Suprapubic skin (tissue), 4 donors: ENCODE measurements around the gene PF4V1. TPM values are rescaled to one million over a fixed set of nuclear protein-coding genes. Genes with fewer than 3 reads are reported as not detected.

Experiments used
- DNase-seq, 2 donors: peaks; one replicate each; pipeline ENCODE4 v3.0.0-alpha.2; 2019; ENCODE audit warnings: low spot score in 2 of 2
- H3K27ac ChIP-seq: fragments of 200-600 bp; sonication (generic); one replicate; pipeline ENCODE4 v1.5.1; 2019
- H3K27me3 ChIP-seq: fragments of 200-600 bp; sonication (generic); one replicate; pipeline ENCODE4 v1.5.1; 2019
- H3K36me3 ChIP-seq: fragments of 200-600 bp; sonication (generic); one replicate; pipeline ENCODE4 v1.5.1; 2019
- H3K4me1 ChIP-seq: fragments of 200-600 bp; sonication (generic); one replicate; pipeline ENCODE4 v1.5.1; 2019
- H3K4me3 ChIP-seq: fragments of 200-600 bp; sonication (generic); one replicate; pipeline ENCODE4 v1.5.1; 2019; ENCODE audit warnings: mild to moderate bottlenecking
- H3K9me3 ChIP-seq: fragments of 200-600 bp; sonication (generic); one replicate; pipeline ENCODE4 v1.5.1; 2019
- EP300 ChIP-seq: sonication (generic); formaldehyde crosslinking; IDR thresholded peaks from one replicate; pipeline ENCODE4 v1.6.1; 2017; ENCODE audit warnings: antibody characterized with exemption
- POLR2A ChIP-seq, 2 donors: fragments of 450-650 bp; IDR thresholded peaks; one replicate each; pipeline ENCODE4 v1.6.1; 2017; ENCODE audit warnings: antibody characterized with exemption in 2 of 2, mild to moderate bottlenecking in 2 of 2, moderate library complexity in 2 of 2
- POLR2AphosphoS5 ChIP-seq, 3 donors: sonication (generic); formaldehyde crosslinking; IDR thresholded peaks; one replicate each; pipeline ENCODE4 v1.6.1; 2017; ENCODE audit warnings: antibody characterized with exemption in 3 of 3
- WGBS: methylation state at CpG from one replicate; pipeline ENCODE4 v1.1.5; 2018; 5-methylcytosine and 5-hydroxymethylcytosine counted together
- total RNA-seq, 4 donors: library from RNA; depleted of rRNA; stranded (reverse); fragments of >200 nt; gene quantifications; one replicate each; pipeline ENCODE4 v1.1.0, GENCODE V29; 2016
- TF ChIP-seq, protein P1 (sequence below), 2 donors: fragments of 200-600 bp in 1 of 2; fragments of 450-650 bp in 1 of 2; sonication (generic) in 1 of 2; IDR thresholded peaks; one replicate each; pipeline ENCODE4 v1.5.1; 2016 to 2019; ENCODE audit warnings: antibody characterized with exemption in 2 of 2, mild to moderate bottlenecking in 1 of 2, moderate library complexity in 1 of 2

Gene PF4V1
- total RNA-seq, 4 donors from 2014 or later: not detected

DNA sequence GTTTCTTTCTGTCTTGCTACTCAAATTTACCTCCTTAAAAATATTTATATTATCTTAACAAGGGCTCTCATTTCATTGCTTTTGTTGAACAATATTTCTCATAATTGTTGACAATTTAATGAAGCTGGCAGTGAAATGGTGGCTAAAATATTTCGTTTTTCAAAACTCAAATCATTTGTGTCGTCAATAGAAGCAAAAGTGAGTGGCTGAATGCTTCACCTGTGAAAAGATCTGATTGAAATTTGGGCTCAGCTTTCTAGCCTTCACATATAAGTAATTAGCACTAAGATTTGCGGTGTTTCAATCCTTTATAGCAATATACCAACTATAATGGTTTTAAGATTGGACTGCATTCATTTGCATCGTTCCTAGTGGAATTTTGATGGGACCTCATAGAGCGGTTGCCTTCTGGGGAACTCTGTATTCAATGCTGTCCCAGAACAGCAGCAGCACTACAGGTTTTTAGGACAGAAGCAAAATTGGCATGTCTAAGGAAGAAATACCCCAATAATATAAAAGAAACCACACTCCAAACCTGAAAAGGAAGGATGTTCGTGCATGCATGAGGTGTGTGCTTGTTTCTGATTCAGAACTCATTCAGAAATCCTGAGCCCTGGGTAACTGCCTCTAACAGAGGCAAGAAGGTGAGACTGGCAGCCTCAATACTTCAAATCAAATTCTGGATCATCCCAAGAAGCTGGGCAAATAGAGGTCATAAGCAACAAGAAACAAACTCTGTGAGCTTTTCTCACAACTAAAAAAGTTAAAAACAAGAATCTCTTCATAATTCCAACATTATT, 18.6 kb downstream of the PF4V1 start:
- 90% methylated on average over 6 of the region's 6 CpGs for WGBS
- Histone ChIP-seq H3K9me3 (no peaks in the 10 kb centered on the region), H3K4me1 (peaks cover 20% of the 10 kb centered on the region), H3K27me3 (peaks cover 25% of the 10 kb centered on the region), H3K36me3 (no peaks in the 10 kb centered on the region), H3K4me3 (no peak overlapping the region), H3K27ac (no peak overlapping the region)
- no peak for TF ChIP-seq EP300
- TF ChIP-seq POLR2A (IDR thresholded peaks at IDR 0.05): no peak
- TF ChIP-seq, protein P1, sequence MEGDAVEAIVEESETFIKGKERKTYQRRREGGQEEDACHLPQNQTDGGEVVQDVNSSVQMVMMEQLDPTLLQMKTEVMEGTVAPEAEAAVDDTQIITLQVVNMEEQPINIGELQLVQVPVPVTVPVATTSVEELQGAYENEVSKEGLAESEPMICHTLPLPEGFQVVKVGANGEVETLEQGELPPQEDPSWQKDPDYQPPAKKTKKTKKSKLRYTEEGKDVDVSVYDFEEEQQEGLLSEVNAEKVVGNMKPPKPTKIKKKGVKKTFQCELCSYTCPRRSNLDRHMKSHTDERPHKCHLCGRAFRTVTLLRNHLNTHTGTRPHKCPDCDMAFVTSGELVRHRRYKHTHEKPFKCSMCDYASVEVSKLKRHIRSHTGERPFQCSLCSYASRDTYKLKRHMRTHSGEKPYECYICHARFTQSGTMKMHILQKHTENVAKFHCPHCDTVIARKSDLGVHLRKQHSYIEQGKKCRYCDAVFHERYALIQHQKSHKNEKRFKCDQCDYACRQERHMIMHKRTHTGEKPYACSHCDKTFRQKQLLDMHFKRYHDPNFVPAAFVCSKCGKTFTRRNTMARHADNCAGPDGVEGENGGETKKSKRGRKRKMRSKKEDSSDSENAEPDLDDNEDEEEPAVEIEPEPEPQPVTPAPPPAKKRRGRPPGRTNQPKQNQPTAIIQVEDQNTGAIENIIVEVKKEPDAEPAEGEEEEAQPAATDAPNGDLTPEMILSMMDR (IDR thresholded peaks at IDR 0.05): no peak
- TF ChIP-seq POLR2AphosphoS5 (IDR thresholded peaks at IDR 0.05): no peak
- no peak for DNase-seq

DNA sequence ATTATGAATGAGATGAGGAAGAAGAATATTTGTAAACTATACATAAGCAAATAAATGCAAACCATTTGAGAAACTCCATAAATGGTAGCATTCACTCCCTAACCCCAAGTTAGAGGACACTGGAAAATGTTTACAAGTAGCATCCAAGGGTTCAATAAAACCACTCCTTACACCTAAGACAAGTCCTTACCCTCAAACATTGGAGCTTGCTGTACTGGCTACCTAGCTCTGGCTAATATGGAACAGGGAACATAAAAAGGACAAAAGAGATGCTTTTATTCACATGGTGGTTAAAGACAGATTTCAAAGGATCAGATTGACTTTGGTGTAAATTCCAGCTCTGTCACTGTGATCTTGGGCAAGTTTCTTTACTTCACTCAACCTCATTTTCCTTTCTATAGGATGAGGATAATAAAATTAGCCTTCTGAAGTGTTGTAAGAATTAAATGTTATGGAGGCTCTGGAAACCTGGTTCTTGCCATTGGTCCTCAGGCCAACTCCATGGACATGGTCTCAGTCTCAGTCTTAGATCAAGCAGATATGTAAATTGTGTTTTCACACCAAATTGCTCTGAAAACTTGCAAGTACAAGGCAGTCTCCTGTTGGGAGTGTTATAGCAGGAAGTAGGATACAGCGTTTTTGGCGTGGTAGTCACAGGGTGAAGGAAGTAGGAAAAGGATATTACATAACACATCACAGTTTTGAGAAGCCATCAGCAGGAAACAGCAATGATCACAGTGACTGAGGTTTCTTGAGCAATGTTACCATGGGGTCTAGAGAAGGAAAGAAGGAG, 19.4 kb downstream of the PF4V1 start:
- TF ChIP-seq POLR2A (IDR thresholded peaks at IDR 0.05): no peak
- TF ChIP-seq, protein P1 (IDR thresholded peaks at IDR 0.05): no peak
- no peak for TF ChIP-seq POLR2AphosphoS5 (IDR thresholded peaks at IDR 0.05)
- no peak for TF ChIP-seq EP300
- H3K27ac ChIP-seq: no peak overlapping the region

DNA sequence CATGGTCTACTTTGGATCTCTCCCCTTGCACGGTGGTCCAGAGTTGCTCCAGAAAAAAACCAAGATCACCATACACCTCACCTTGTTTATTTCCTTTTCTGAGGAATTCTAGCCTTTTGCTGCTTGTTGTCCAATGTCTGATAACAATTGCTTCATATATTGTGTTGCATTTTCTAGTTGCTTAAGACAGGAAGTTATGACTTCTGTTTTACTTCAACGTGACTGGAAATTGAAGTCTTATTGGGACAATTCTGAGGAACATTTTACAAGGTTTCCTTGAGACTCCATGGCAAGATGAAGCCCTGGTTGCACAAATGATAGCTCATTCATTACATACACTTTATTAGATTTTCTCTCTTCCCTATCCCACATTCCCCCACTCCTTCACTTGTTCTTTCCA, 21.3 kb downstream of the PF4V1 start:
- DNase-seq: no peak
- TF ChIP-seq POLR2AphosphoS5 (IDR thresholded peaks at IDR 0.05): no peak
- Histone ChIP-seq H3K36me3 (no peaks in the 10 kb centered on the region), H3K4me3 (no peak overlapping the region), H3K9me3 (no peaks in the 10 kb centered on the region), H3K27ac (no peak overlapping the region), H3K27me3 (peaks cover 17% of the 10 kb centered on the region), H3K4me1 (peaks cover 5% of the 10 kb centered on the region)
- 83% methylated on average over 2 of the region's 2 CpGs for WGBS

More for the DNA sequence above, 19.4 kb downstream of the PF4V1 start:
- Histone ChIP-seq H3K36me3 (no peaks in the 10 kb centered on the region), H3K9me3 (no peaks in the 10 kb centered on the region), H3K4me1 (peaks cover 20% of the 10 kb centered on the region), H3K4me3 (no peak overlapping the region), H3K27me3 (peaks cover 25% of the 10 kb centered on the region)
- WGBS: 69% methylated on average over 2 of the region's 2 CpGs
- no peak for DNase-seq

DNA sequence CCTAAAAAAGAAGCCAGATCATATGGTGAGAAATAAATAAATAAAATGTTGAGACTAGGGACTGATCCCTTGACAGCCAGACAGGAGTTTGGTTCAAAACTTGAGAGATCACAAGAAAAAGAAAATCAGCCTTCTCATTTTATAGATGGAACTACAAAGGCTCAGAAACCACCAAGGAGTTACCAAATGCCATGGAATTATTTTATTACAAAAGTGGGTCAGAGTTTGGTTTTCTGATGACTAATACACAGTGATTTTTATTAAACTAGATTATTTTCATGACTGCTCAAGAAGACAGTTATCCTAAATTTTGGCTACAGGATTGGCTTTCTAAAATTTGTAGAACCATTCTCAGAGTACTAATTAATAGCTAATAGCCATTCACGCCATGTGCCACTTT, 22.3 kb downstream of the PF4V1 start:
- H3K27ac ChIP-seq: no peak overlapping the region
- WGBS: 88% methylated on average over 1 of the region's 1 CpG
- no peak for DNase-seq

DNA sequence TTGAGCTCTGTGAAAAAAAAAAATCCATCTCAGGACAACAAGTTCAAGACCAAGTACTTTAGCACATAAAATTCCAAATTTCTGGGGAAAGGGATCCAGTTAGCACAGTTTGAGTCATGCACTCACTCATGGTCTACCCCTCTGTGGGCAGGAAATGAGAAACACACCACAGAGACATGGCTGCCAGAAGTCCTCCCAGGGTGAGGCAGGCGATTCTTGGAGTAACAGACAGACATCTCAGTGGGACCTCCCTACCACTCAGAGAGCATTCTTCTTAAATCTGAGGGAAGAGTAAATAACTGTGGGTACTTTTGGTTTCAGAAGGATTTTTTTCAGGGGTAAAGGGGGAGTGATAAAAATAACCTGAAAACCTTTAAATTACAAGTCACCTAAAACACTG, 30.2 kb downstream of the PF4V1 start:
- H3K4me1 ChIP-seq: no peaks in the 10 kb centered on the region
- 52% methylated on average over 1 of the region's 1 CpG for WGBS
- peaks cover 3% of the 10 kb centered on the region for H3K27me3 ChIP-seq
- no peaks in the 10 kb centered on the region for H3K9me3 ChIP-seq
- H3K27ac ChIP-seq: no peak overlapping the region
- H3K36me3 ChIP-seq: no peaks in the 10 kb centered on the region
- no peak for DNase-seq
- H3K4me3 ChIP-seq: no peak overlapping the region
- TF ChIP-seq, protein P1 (IDR thresholded peaks at IDR 0.05): no peak
- TF ChIP-seq POLR2AphosphoS5 (IDR thresholded peaks at IDR 0.05): no peak
- TF ChIP-seq EP300: no peak
- TF ChIP-seq POLR2A (IDR thresholded peaks at IDR 0.05): no peak

More for the DNA sequence above, 22.3 kb downstream of the PF4V1 start:
- TF ChIP-seq EP300 (no peak), POLR2AphosphoS5 (IDR thresholded peaks at IDR 0.05) (no peak), POLR2A (IDR thresholded peaks at IDR 0.05) (no peak)
- TF ChIP-seq, protein P1 (IDR thresholded peaks at IDR 0.05): no peak
- peaks cover 7% of the 10 kb centered on the region for H3K27me3 ChIP-seq
- H3K36me3 ChIP-seq: no peaks in the 10 kb centered on the region
- no peaks in the 10 kb centered on the region for H3K9me3 ChIP-seq
- H3K4me1 ChIP-seq: no peaks in the 10 kb centered on the region
- H3K4me3 ChIP-seq: no peak overlapping the region
